Activated naive CD8-positive, alpha-beta T cell treated with anti-CD3 and anti-CD28 coated beads, Interleukin-2, amount 50 U/mL, for 16 hours (primary cell): ENCODE measurements around the gene SLC2A2.

Experiments used
- DNase-seq: peaks from one replicate; pipeline ENCODE4 v3.0.0-alpha.2; 2020; ENCODE audit warnings: low read depth, low spot score

The SLC2A2 gene

DNA sequence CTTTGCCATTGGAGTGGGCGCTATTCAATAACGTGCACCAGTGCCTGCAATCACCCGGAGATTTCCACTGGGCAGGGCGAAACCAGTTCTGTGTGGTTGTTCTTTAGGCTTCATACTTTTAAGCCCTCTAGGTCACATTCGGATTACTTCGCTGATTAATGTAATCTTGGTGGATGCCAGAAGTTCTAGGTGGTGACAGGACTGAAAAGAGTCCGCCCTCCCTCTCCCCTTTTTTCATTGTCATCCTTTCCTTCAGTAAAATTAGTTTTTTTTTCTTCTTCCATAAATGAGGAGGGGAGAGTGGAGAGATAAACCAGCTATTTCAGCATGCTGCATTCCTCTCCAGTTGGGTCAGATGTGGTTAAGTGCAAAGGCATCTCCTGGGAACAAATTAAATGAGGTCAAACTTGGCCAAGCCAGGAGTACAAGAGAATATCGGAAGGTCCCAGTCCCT is 2.3 kb upstream of the SLC2A2 start:
- no peak for DNase-seq

DNA sequence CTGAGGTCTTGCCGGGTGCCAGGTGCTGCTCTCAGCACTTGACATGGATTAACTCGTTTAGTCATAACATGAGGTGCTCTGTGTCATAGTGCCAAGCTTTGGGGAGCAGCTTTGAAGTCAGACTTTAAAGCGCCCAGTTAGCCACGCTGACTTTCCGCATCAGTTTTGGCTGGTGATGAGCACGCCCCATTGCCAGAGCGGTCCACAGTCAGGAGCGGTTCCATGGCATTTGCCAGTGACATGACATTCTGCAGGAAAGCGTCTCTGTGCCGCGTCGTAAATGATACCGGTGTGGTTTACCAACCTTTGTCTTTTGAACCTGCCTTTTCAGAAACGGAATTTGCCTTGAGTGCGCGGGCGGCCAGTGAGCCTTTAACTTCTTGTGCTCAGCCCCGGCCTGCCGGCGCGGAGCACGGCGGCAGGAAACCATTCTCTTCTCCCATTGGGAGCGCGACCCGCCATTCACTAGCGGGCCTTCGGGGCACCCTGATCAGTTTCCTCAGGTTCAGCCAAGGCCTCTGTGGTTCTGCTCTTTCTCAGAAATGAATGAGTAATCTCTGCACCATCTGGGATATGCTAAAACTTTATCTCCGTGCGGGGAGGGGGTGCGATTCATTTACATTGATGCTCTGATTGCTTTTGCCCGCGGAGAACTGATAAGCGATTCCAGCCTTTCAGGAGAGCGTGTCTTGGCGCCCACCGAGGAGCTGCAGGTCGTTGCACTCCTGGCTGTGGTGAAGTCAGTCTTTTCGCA is 1.7 kb upstream of the SLC2A2 start:
- DNase-seq: no peak

DNA sequence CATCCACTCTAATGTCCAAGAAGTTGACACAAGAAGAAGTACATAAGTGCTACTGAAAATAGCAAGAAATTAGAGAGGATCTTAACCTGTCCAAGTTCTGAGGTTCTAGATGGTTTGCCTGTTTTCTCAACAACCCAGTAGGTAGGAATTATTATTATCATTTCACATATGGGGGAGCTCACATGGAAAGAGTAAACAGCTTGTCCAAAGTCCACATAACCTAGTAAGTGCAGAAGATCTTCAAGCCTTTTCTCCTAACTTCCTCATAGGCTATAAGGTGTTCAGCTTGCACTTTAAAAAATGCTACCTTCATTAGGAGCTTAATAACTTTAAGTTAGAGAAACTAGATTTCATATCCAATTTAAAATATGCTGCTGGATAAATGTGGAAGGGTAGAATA is 3.0 kb downstream of the SLC2A2 start:
- no peak for DNase-seq

DNA sequence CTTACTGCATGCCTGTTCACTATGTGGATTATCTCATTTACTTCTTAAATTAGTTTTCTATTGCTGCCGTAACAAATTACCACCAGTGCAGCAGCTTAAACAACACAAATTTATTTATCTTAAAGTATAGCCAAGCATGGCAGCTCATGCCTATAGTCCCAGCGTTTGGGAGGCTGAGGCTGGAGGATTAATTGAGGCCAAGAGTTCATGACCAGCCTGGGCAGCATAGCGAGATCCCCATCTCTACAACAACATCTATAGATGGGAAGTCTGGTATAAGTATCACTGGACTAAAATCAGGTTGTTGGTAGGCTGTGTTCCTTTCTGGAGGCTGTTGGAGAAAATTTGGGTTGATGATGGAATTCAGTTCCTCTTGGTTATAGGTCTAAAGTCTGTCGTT is 5.1 kb downstream of the SLC2A2 start:
- no peak for DNase-seq

DNA sequence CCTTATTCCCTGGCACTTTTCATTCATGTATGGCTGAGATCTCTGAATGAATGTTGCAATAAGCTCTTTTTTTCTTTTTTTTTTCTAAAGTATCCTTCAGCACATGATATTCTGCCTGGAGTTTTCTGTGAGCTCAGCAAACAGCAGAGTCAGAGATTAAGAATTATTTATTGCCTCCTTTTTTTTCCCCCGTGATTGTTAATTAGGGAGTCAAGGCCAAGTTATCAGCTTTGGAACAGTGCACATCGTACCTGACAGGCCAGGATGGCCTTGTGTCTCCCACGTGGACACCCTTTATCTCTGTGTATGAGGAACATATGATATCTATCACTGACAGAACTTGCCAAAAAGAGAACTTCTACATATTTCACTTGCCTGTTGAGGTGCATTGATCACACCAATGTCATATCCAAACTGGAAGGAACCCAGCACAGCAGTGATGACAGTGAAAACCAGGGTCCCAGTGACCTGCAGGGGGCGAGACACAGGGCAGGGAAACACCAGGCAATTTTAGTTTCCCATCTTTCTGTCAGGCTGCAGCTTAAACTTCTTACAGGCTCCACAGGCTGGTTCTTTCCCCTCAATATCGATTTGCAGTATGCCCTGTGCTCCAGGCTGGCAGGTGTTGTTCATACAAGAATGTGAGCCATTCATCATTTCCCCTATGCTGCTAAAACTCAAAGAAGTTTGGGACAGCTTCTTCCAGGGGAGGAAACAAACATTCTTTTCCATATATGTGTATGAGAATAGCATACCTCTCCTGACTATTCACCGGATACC is 8.2 kb downstream of the SLC2A2 start:
- DNase-seq: no peak

DNA sequence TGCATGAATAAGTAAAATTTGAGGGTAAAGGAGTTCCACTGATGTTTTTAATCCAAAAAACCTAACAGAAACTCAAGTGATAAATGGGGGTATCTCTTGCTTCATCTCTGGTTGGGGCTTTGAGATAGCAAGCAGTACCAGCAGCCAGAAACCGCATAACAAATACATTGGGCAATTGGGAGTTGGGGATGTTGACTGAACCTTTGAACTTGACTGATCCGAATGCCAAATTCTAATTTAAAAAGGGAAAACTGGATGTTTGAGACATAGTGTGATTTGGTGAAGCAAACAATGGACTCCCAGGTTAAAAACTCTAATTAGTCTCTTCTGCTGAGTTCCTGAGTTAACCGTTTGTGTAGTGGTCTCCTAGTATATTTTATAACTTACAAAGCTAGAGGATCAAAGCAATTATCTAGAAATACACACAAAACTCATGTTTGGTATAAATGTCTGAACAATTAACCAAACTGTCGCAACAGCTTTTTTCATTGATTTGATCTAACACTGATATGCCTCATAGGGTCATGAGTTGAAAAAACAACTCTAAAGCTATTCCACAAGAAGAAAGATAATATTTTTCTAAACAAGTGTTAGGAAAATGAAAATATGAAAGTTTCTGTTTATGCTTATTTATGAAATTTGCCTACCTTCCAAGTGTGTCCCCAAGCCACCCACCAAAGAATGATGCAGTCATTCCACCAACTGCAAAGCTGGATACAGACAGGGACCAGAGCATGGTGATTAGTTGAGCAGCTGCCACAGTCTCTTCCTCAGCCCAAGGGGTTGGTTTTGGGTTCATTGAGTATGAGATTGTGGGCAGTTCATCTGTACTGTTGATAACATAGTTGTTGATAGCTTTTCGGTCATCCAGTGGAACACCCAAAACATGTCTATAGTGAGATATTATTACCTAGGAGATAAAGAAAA is 12.4 kb downstream of the SLC2A2 start:
- DNase-seq: no peak

DNA sequence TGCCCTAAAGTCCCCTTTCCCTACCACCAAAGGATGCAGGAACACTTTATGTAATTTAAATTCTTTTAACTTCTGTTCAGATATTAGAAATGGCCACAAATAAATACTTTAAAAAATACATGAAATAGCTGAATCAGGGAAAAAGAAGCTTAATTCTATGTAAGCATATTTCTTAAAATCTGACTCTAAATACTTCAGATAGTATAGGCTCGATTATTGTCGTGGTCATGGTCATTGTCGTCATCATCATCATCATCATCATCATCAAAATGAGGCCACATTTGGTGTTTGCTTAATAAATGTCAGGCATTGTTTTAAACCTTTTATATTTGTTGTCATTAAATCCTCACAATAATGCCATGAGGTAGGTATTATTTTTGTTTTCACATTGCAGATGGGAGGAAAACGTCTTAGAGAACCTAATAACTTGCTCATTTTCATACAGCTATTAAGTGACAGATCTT is 14.6 kb downstream of the SLC2A2 start:
- DNase-seq: no peak

DNA sequence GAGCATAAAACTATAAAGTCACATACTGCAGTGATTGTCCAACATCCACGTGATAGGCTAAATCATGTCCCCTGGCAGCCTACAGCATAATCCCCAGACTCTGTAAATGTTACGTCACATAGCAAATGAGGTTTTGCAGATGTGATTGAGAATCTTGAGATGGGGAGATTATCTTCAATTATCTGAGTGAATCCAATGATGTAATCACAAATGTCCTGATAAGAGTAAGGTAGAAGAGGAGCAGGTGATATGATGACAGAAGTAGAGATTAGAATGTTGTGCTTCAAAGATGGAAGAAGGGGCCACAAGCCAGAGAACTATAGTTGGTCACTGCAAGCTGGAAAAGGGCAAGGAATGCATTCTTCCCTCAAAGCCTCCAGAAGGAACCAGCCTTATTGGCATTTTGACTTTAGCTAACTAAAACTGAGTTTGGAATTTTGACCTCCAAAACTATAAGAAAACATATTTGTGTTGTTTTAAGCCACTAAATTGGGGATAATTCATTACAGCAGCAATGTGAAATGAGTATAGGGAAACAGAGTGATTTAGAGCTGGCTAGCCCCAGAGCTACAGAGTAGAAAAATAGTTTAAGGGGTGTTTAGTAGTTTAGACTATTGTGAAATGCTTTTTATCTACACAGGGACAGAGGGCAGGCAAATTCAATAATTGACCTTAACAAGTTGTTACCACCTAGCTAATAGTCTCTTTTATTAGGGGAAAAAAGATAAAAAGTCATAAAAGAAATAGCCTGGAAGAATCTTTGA is 15.2 kb downstream of the SLC2A2 start:
- DNase-seq: no peak

DNA sequence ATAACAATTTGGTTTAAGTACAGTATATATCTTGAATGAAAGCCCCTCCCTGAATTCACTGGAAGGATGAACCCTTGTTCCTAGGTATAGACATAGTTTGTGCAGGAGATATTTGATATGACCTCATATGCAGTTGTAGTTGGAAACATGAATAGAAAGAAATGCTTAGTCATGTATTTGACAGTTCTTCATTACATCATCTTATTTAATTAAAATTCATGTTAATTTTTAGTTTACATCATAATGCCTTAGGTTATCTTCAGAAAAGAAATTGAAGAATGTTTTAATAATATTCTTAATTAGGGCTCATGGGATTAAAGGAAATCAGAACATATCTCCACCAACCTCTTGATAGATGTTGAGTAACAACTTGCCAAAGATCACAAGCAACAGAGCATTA is 19.2 kb downstream of the SLC2A2 start:
- DNase-seq: no peak

DNA sequence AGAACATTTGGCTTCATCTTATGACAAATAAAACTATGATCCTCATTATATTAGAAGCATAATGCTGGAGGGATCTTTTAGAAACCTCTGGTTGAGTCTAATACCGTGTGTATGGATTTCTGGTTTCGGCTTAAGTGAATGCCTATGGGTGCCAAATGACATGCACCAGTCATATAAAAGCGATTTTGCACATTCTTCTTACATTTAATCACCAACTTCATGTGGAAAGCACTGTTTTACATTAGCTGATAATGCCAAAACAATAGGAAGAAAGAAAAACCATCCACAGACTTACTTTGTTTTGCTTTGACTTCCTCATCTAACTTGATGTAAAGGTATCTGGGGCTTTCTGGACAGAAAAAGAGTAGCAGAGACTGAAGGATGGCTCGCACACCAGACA is 20.9 kb downstream of the SLC2A2 start:
- DNase-seq: no peak

DNA sequence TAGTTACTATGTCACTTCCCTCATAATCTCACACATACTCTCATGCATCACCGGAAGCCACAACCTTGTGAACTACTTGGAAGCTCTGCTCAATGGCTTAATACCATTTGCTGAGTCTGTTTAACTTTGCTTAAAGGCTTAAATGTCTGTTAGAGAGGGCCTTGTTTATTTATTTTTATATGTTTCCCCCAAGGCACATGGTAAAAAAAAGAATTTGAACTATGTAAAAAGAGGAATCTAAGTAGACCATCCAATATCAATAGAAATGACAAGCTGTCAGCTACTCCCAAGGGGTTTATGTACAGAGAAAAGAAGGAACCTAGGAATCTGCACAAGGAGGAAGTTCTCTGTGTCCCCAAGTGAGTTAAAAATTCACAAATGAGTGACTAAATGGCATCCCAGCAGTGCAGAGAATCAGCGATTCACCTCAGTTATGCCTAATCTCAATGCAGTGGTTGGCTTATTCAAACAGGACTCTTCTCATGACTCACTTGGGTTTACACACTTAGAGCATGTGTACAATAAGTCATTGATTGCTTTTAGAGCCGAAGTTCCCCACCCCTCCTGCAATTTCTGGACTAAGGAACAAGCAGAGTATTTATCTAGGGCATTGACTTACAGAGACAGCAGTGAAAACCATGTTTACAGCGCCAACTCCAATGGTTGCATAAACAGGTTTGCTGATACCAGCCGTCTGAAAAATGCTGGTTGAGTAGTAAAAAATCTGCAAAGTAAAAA is 24.4 kb downstream of the SLC2A2 start:
- no peak for DNase-seq

DNA sequence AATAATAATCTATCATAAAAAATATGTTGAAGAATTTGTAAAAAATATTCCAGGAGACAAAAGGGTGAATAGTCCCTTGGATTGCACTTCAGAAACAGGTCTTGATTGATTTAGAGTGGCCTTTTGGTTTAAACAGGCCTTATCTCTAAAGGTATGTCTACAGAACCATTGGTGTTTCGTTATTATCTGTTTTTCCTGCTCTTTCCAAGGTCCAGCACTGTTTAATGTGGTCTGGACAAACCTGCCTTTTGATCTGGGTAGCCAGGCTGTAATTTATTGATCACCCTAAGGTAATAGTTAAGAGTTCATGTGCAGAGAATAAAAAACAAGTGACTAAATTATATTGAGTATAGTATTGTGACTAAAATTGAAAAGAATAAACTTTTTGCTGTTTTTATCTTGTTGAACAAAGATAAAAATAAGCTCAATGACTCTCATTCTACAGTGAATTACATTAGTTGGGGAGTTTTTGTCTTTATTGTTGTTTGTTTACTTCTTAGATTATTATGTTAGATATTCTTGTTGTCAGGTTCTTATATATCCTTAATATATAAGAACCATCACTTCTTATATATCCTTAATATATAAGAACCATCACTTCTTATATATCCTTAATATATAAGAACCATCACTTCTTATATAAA is 25.1 kb downstream of the SLC2A2 start:
- no peak for DNase-seq

DNA sequence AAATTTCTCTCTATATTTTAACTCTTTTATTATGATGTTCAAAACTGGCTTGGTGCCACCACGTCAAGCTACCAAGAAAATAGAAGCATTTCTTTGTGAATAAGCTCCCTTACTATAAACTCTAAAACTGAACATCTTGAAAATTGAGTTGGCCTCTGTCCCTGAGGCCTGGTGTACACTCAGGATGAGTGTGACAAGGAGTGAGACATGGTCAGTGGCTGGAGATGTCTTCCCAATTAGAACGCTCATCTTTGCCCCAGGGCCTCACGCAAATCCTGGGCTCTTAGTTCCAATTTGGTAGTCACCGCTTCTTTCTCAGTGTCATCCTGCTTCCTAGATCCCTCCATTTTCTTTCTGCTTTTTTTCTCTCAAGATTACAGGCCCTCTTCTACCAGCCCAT is 26.2 kb downstream of the SLC2A2 start:
- no peak for DNase-seq

DNA sequence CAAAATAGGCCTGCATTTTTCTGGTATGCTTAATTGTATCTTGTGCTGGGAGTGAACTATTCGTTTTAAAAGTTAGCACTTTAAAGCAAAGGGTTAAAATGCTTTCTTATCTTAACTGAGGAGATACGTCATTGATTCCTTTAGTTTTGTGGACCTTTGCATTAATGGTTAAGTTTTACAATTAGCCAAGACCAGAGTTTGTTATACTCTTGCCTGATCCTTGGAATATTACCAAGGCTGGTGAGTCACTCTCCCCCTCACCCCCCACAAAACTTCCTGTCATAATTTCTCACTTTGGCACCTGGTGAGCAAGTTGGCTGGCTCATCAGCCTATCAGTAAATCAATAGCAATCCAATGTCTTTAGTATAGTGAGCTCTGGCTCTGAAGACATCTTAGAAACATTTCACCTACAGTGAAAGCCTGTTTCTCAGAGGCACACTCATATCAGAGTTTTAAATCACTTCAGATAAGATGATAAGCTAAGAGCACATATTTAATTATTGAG is 26.7 kb downstream of the SLC2A2 start:
- no peak for DNase-seq

DNA sequence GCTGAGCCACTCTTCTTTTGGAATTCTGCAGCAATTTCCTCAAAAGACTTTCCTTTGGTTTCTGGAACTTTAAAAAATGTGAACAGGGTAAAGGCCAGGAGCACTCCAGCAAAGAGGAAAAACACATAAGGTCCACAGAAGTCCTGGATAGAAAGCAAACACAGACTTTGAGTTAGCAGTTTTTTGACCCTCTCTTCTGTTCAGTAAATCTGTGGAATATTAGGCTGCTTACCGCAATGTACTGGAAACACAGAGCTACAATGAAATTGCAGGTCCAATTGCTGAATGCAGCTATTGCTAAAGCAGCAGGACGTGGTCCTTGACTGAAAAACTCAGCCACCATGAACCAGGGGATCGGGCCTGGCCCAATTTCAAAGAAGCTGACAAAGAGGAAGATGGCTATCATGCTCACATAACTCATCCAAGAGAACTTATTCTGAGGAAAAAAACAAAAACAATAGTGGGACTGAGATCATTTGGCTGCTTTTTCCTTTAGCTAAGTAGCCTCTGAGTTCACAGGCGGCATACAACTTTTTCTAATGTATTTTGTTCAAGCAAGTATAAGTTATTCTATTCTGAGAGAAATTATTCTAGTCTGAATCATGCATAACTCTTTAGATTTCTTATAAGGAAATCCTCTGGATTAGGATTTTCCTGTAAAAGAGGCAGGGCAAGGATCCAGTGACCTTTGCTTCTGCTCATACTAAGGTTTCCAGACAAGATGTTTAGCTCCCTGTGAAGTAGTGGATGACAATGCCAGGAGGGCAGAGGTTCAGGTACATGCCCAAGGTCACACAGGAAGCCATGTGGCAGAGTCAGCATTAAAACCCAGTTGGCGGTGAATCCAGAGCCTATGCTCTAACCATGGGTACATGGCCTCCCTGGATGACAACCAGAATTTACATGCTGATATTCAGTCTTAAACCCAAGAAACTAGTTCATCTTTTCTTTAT is 28.3 kb downstream of the SLC2A2 start:
- no peak for DNase-seq

DNA sequence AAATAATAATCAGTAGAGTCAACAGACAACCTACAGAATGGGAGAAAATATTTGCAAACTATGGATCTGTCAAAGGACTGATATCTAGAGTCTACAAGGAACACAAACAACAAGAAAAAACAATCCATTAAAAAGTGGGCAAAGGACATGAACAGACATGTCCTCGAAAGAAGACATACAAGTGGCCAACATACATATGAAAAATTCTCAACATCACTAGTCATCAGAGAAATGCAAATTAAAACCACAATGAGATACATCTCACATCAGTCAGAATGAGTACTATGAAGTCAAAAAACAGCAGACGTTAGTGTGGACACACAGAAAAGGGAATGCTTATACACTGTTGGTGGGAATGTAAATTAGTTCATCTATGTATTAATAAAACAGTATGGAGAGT is 33.7 kb downstream of the SLC2A2 start:
- DNase-seq: no peak

DNA sequence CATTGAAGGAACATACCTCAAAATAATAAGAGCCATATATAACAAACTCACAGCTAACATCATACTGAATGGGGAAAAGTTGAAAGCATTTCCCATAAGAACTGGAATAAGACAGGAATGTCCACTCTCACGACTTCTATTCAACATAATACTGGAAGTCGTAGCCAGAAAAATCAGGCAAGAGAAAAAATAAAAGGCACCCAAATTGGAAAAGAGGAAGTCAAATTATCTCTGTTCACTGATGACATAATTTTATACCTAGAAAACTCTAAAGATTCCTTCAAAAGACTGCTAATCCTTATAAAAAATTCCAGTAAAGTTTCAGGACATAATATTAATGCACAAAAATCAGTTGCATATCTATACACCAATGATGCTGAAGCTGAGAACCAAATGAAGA is 34.9 kb downstream of the SLC2A2 start:
- DNase-seq: no peak

DNA sequence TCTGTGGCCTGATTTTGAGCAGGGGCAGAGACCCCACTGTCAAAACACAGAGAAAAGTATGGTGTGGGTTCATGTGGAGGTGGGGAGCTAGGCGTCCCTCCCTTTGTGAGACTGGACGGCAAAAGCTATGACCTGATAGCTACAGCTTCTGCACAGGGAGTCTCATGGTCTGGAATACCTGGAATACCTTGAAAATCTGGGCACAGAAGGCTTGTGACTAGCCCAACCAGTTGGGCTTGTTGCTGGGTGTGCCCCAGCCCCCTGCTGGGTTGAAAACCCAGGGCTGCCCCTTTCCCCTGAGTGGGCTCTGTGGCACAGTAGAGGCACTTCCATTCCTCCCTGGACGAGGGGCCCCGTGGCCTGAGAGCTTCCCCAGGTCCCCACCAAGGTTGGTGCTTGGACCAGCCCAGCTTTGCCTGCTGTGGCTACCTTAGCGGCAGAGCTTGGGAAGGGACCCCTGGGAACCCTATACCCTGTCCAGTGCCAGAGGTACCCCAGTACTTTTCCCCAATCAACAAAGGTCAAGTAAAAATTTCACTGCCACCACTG is 37.3 kb downstream of the SLC2A2 start:
- DNase-seq: no peak
